ENCODE results near the gene SPATA31E1. TPM values are rescaled to one million over a fixed set of nuclear protein-coding genes. Genes with fewer than 3 reads are reported as not detected.
"Not testable (repeated sequence)": the region's sequence is repeated elsewhere in the genome, so short reads cannot be mapped to it uniquely, and the experiment has no call there.

The SPATA31E1 gene
- total and polyA plus RNA-seq, 10 of the 15 experiments (the other 5 are each of a cell fraction or from before 2014, with no cell fraction given) = not detected

GRCh38 chr9:87938336-87938735, 55.7 kb downstream of the SPATA31E1 start:
- CTCF ChIA-PET; H3K27me3 ChIP-seq (replicated peaks in 1 of 2; ENCODE audit: control insufficient read depth in 2 of 2, insufficient read depth in 2 of 2, low read length in 1 of 2); H3K4me1 ChIP-seq (ENCODE audit: control insufficient read depth, insufficient read depth, low read length); in situ Hi-C loops (cut with MboI); RAD21 ChIA-PET (ENCODE audit: unreplicated experiment); DNase-seq (ENCODE audit: low read depth, low spot score); H2AFZ ChIP-seq (ENCODE audit: control insufficient read depth, low read depth, low read length); POLR2A ChIA-PET; H3K27ac ChIP-seq (ENCODE audit: control insufficient read depth, insufficient read depth); H3K4me2 ChIP-seq (ENCODE audit: control insufficient read depth, insufficient read depth); H3K4me3 ChIP-seq; ATAC-seq; intact Hi-C loops (cut with micrococcal nuclease; ENCODE audit: unreplicated experiment); H3K9me3 ChIP-seq (replicated peaks; ENCODE audit: control insufficient read depth, insufficient read depth, low read length); H3K79me2 ChIP-seq (ENCODE audit: control insufficient read depth, insufficient read depth, low read length); H3K36me3 ChIP-seq (ENCODE audit: control insufficient read depth in 2 of 2, insufficient read depth in 2 of 2, low read length in 1 of 2); BruUV-seq (replicated peaks); SMC1A ChIA-PET (ENCODE audit: uncharacterized antibody, unreplicated experiment); FAIRE-seq; H3K9ac ChIP-seq (ENCODE audit: control insufficient read depth, insufficient read depth, low read length); H4K20me1 ChIP-seq (ENCODE audit: control insufficient read depth, insufficient read depth): not testable (repeated sequence)
- WGBS (ENCODE audit: insufficient coverage, insufficient replicate concordance, low lambda C conversion rate, missing lambda C conversion rate) = 42% methylated on average over 5 of the region's 12 CpGs

Other genes starting within 250 kb of the SPATA31E1 start
- gene CTSL, start 156.8 kb upstream of the SPATA31E1 start, total RNA-seq (2014; rRNA removed) = not detected in 2 replicates
- gene CTSL, start 156.8 kb upstream of the SPATA31E1 start, total RNA-seq (2014; rRNA removed; fragmentation: Illumina TruSeq; extraction: Trizol) = not detected in 2 replicates
- gene CTSL, start 156.8 kb upstream of the SPATA31E1 start, total RNA-seq (2021) = 0.72 TPM in 1 of 2 replicates, not detected in the other
- not detected in 2 replicates for gene CTSL, start 156.8 kb upstream of the SPATA31E1 start, polyA plus RNA-seq (2011; rRNA removed)
- not detected in 2 replicates for gene CTSL, start 156.8 kb upstream of the SPATA31E1 start, polyA plus RNA-seq (2014; fragmentation: Illumina TruSeq; extraction: Trizol)
- not detected for gene CTSL, start 156.8 kb upstream of the SPATA31E1 start, polyA plus RNA-seq (2014; fragmentation: Nextera tagmentation; extraction: Ambion mirVana)
- not detected in 2 replicates for gene CTSL, start 156.8 kb upstream of the SPATA31E1 start, polyA plus RNA-seq (2014; rRNA removed)
- under 1 TPM in 1 of 2 experiments, not detected in 1; 0.24 TPM for gene CTSL, start 156.8 kb upstream of the SPATA31E1 start, polyA plus RNA-seq (2016; fragmentation: Nextera tagmentation; extraction: Ambion mirVana)
- not detected in 2 replicates for gene SPATA31C1, start 35.1 kb downstream of the SPATA31E1 start, total RNA-seq (2014; rRNA removed)
- not detected in 2 replicates for gene SPATA31C1, start 35.1 kb downstream of the SPATA31E1 start, total RNA-seq (2014; rRNA removed; fragmentation: Illumina TruSeq; extraction: Trizol)
- gene SPATA31C1, start 35.1 kb downstream of the SPATA31E1 start, total RNA-seq (2021) = not detected in 2 replicates
- not detected in 2 replicates for gene SPATA31C1, start 35.1 kb downstream of the SPATA31E1 start, polyA plus RNA-seq (2011; rRNA removed)
- not detected in 2 replicates for gene SPATA31C1, start 35.1 kb downstream of the SPATA31E1 start, polyA plus RNA-seq (2014; fragmentation: Illumina TruSeq; extraction: Trizol)
- gene SPATA31C1, start 35.1 kb downstream of the SPATA31E1 start, polyA plus RNA-seq (2014; fragmentation: Nextera tagmentation; extraction: Ambion mirVana) = not detected
- gene SPATA31C1, start 35.1 kb downstream of the SPATA31E1 start, polyA plus RNA-seq (2014; rRNA removed) = not detected in 2 replicates
- gene SPATA31C1, start 35.1 kb downstream of the SPATA31E1 start, polyA plus RNA-seq (2016; fragmentation: Nextera tagmentation; extraction: Ambion mirVana) = not detected
- gene CDK20, start 91.7 kb downstream of the SPATA31E1 start, total RNA-seq (2014; rRNA removed) = under 0.01 and 0.06 TPM in 2 replicates
- not detected in 2 replicates for gene CDK20, start 91.7 kb downstream of the SPATA31E1 start, total RNA-seq (2014; rRNA removed; fragmentation: Illumina TruSeq; extraction: Trizol)
- 0.11 TPM in 1 of 2 replicates, not detected in the other for gene CDK20, start 91.7 kb downstream of the SPATA31E1 start, total RNA-seq (2021)
- not detected in 2 replicates for gene CDK20, start 91.7 kb downstream of the SPATA31E1 start, polyA plus RNA-seq (2011; rRNA removed)
- gene CDK20, start 91.7 kb downstream of the SPATA31E1 start, polyA plus RNA-seq (2014; fragmentation: Illumina TruSeq; extraction: Trizol) = 0.04 TPM in 1 of 2 replicates, not detected in the other
- under 1 TPM in 1 of 2 experiments, not detected in 1; 0.05 TPM for gene CDK20, start 91.7 kb downstream of the SPATA31E1 start, polyA plus RNA-seq (2014; fragmentation: Nextera tagmentation; extraction: Ambion mirVana)
- gene CDK20, start 91.7 kb downstream of the SPATA31E1 start, polyA plus RNA-seq (2014; rRNA removed) = 0.03 and 0.20 TPM in 2 replicates
- not detected for gene CDK20, start 91.7 kb downstream of the SPATA31E1 start, polyA plus RNA-seq (2016; fragmentation: Nextera tagmentation; extraction: Ambion mirVana)

Measured in GM12878 (cell line).